CD4-positive, alpha-beta T cell treated with Interferon alpha-2 for 1 hour (primary cell): ENCODE measurements around the gene ANKMY1.
A peak's percentile ranks its signal among the peaks of the same experiment; 100 is the strongest.
"Not testable (repeated sequence)": the region's sequence is repeated elsewhere in the genome, so short reads cannot be mapped to it uniquely, and the experiment has no call there.

Experiments
- DNase-seq, 2 donors: peaks; one replicate each; pipeline ENCODE4 v3.0.0-alpha.2; 2020 to 2022

ANKMY1 gene

DNA sequence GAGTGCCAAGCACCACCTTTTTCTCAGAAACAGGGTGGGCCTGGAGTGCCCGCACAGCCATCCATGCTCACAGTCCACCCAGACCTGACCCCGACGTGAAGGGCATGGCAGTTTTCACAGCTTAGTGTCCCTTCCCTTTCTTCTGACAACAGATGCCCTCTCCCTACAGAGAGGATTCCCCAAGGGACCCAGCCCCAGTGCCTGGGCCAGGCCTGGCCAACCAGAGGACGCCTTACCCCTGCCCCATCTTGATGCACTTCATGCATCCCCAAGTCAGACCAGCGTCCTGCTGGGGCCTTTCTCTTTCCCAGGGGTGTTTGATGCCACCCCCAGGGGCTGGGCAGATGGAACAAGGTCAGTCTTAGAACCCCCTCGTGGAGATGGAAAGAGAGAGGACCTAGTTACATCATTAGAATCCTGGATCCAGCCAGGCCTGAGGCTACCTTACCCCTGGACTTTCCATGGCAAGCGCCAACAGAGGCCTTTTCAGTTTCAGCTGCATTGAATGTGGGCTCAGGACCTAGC is 3.8 kb downstream of the ANKMY1 start:
- no peak for DNase-seq

DNA sequence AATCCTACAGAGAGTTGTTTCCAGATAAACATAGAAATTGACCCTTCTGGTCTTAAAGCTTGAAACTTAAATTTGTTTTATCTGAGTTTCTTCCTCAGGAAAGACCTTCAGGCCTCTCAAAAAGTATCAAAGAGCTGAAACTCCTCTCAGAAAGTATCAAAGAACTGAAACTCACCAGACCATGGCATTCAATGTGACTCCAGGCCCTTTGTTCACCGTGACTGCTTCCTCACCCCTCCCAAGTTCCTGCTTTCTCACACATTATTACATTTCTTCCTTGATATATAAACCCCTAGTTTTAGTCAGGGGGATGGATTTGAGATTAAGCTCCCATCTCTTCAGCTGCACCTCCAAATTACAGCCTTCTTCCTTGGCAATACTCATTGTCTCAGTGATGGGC is 6.0 kb downstream of the ANKMY1 start:
- no peak for DNase-seq

DNA sequence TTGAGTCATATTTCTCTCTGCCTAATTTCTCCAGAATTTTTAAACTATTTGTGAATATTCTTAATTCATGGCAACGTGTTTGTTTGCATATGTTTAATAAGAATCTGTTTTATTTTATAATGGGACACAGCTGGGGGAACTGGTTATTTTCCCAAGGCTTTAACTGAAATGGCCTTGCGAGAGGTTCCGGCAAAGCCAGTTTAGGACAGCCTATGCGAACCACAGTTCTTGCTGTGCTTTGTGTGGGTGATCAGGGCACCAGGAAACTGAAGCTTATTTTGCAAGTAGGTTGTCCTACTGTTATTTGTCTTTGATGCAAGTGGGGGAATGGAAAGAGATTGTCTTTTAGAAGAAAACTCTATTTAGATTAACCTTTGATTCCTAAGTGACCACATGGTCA is 6.5 kb downstream of the ANKMY1 start:
- DNase-seq: no peak

DNA sequence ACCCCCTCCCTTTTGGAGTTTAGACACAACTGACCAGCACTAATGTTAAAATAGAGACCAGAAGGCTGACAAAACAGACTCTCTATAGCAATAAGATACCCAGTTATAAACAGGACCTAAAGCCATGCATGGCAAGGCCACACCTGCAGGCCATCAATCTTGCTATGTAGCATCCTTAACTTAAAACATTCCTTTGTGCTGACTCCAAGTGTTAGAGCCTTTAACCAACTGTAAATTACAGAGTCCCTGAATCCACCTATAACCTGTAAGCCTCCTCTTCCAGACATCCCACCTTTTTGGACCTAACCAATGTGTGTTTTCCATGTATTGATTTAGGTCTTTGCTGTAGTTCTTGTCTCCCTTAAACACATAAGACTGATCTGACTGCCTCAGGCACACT is 17.9 kb downstream of the ANKMY1 start:
- DNase-seq: no peak

DNA sequence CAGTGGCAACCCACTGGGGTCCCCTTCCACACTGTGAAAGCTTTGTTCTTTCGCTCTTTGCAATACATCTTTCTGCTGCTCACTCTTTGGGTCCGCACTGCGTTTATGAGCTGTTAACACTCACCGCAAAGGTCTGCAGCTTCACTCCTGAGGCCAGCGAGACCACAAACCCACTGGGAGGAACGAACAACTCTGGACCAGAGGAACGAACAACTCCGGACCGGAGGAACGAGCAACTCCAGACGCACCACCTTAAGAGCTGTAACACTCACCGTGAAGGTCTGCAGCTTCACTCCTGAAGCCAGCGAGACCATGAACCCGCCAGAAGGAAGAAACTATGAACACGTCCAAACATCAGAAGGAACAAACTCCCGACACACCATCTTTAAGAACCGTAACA is 18.7 kb downstream of the ANKMY1 start:
- not testable (repeated sequence) for DNase-seq

DNA sequence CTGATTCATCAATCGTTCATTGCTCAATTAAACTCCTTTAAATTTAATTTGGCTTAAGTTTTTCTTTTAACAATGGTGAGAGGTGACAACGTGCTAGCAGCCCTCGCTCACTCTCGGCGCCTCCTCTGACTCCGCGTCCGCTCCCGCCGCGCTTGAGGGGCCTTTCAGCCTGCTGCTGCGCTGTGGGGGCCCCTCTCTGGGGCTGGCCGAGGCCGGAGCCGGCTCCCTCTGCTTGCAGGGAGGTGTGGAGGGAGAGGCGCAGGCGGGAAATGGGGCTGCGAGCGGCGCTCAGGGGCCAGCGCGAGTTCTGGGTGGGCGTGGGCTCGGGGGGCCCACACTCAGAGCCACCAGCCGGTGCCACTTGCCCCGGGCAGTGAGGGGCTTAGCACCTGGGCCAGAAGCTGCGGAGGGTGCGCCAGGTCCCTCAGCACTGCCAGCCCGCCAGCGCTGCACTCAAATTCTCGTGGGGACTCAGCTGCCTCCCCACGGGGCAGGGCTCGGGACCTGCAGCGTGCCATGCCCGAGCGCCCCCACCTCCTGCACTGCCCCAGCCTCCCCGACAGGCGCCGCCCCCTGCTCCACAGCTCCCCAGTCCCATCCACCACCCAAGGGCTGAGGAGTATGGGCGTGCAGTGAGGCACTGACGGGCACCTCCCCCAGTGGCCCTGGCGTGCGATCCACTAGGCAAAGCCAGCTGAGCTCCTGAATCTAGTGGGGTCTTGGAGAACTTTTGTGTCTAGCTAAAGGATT is 19.6 kb downstream of the ANKMY1 start:
- no peak for DNase-seq

DNA sequence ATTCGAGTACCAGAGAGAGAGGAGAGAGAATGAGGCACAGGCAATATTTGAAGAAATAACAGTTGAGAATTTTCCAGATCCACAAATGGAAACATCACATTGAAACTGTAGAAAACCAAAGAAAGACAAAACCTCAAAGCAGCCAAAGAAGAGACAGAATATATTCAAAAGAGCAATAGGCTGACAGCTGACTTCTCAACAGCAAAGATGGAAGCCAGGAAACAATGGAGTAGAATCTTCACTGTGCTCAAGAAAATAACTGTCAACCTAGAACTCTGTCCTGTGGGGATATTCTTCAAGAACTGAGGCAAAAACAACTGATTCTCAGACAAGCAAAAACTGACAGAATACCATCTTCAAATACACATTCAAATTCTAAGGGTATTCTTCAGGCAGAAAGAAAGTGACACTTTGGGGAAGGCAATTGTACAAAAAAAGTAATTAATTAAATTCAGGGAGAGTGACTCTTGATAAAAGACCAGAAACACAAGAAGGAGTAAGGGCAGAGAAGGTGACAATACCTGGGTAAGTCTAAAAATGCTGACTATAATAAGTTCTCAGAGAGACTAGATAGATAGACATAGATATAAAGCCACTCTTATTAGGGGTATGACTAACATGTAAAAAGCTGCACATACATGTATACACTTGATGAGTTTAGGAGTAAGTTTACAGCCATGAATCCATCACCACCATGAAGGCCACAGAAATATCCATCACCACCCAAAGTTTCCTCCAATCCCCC is 25.6 kb downstream of the ANKMY1 start:
- no peak for DNase-seq

DNA sequence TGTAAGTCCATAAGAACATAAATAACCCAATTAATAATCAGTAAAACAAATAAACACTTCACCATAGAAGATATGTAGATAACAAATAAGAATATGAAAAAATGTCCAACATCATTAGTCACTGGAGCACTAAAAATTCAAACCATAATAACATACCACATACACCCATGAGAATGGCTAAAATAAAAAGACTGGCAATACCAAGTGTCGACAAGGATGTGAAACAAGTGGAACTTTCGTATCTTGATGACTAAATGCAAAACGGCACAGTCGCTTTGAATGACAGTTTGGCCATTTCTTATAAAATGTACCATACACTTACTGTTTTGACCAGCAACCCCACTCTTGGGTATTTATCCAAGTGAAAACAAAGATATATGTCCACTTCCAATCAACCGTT is 26.8 kb downstream of the ANKMY1 start:
- no peak for DNase-seq

DNA sequence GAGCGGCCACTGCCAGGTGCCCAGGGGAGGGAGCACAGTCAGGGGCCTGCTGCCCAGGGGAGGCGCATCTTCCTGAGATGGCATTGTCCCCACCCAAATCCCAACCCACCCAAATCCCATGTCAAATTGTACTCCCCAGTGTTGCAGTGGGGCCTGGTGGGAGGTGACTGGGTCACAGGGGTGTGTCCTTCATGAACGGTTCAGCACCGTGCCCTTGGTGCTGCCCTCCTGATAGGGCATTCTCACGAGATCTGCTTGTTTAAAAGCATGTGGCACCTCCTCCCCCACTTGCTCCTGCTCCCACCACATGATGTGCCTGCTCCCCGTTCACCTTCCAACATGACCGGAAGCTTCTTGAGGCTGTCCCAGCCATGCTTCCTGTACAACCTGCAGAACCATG is 27.6 kb downstream of the ANKMY1 start:
- no peak for DNase-seq

DNA sequence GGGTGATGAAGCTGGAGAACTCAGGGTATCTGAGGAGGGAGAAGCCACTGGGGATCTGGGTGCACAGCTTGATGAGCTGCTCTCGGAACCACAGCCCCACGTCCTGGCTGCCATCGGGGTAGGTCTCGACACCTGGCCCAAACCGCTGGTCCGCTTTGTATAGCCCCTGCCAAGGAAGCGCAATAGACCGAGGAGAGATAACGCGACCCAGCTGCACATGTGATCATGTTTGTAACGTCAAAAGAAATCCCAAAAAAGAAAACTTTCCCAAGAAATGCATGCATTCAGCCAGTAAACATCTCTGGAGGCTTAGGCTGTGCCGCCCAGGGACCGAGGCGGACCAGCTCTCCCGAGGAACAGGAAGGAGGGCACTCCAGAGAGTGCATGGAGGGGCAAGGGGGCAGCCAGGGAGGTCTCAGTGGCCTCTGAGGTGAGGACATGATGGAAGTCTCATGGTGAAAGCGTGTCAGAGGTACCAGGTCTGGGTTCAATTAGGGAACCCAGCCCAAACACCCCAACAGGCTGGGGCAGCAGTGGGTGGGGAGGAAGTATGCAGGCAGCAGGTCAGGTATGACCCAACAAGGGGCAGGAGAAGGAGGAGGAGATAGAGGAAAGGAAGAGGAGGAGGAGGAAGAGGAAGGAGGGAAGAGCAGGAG is 28.3 kb downstream of the ANKMY1 start:
- no peak for DNase-seq

DNA sequence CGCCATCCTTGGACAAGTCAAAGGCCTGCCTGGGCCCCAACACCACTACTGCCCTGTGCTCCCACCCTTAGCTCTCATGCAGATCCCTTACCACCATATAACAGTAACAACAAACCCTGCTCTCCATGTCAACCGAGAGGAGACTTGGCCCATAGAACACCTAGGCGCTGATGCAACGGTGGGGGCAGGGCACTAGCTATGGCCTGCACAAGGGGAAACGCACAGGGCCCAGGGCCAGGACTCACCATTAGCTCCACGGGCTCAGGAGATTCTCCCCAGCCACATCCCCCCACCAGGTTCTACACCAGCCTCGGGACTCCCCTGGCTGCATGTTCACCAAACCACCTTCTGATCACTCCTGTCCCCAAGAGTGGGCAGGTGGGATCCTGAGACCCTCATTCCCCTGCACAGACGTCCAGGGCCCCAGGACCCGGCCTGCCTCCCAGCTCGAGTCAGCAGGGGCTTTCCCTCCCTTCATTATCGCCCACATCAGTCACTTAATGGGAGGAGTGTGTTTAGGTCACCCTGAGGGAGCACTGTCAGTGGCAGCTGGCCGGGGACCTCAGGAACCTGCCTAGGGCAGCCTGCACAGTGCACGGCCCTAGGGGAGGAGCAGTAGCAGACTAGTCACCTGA is 29.3 kb downstream of the ANKMY1 start:
- DNase-seq: no peak

DNA sequence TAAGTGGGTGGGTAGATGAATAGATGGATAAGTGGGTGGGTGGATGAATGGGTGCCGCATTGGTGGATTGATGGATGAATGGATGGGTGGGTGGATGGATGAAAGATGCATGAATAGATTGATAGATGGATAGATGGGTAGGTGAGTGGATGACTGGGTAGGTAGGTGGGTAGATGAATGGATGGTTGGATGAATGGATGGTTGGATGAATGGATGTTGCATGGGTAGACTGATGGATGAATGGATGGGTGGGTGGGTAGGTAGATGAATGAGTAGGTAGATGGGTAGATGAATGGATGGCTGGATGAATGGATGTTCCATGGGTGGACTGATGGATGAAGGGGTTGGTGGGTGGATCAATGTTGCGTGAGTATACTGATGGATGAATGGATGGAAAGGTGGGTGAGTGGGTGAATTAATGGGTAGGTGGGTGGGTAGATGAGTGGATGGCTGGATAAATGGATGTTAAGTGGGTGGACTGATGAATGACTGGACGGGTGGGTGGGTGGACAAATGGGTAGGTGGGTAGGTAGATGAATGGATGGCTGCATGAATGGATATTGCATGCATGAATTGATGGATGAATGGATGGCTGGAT is 30.5 kb downstream of the ANKMY1 start:
- no peak for DNase-seq

DNA sequence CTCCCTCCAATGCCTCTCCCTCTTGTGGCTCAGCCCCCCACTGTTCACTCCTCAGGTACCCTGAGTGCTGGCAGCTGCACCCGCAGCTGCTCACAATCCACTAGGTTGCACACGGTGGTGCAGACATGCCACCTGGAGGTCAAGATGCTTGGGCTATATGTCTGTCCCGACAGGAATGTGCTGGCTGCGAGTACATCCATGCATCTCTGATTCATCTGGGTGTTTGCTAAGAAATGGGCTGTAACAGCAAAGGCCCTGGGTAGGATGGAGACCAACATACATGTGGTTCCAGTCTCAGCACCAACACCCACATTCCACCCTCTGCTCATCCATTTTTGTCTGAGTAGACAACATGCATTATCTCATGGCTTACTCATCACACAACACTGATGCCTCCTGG is 31.3 kb downstream of the ANKMY1 start:
- no peak for DNase-seq

DNA sequence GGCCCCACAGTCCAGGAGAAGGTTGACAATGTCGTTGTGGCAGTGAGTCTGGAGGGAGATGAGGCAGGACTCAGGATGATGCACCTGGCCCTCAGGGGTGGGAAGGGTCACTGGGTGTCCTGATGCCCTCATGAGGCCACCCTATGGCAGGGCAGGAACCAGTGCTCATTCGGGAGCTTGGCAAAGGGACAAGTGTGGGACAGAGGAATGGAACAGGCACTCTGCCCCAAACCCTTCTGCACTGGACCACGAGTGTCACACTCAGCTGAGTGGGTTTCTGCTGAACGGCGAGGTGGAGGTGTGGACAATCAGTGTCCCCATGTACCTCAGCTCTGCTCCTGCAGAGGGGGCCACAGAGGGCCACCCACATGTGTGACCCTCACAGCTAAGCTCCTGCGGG is 32.0 kb downstream of the ANKMY1 start:
- DNase-seq: no peak

DNA sequence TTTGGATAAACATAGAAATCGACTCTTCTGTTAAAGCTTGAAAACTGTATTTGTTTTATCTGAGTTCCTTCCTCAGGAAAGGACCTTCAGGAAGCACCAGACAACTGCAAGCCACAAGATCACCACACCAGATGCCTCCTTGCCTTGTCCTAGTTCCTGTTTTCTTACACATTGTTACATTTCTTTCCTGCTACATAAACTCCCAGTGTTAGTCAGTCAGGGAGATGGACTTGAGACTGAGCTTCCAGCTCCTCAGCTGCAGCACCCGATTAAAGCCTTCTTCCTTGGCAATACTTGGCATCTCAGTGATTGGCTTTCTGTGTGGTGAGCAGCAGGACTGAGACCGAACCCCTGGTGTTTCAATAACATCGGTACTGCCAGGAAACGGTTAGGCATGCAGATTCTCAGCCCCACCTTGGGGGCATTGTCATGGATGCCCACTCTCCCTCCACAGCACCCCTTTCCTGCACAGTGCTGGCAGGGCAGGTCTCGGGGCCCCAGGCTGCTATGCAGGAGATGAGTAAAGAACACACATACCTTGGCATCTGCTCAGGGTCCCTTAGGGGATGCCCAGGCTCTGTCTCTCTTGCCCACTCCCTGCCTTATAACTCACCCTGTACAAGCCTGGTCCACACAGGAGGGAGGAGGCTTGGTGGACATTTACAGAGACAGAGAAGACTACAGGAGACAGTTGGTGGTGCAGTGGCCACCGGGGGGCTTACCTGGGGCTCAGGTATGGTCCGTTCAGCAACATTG is 32.6 kb downstream of the ANKMY1 start:
- DNase-seq: no peak

DNA sequence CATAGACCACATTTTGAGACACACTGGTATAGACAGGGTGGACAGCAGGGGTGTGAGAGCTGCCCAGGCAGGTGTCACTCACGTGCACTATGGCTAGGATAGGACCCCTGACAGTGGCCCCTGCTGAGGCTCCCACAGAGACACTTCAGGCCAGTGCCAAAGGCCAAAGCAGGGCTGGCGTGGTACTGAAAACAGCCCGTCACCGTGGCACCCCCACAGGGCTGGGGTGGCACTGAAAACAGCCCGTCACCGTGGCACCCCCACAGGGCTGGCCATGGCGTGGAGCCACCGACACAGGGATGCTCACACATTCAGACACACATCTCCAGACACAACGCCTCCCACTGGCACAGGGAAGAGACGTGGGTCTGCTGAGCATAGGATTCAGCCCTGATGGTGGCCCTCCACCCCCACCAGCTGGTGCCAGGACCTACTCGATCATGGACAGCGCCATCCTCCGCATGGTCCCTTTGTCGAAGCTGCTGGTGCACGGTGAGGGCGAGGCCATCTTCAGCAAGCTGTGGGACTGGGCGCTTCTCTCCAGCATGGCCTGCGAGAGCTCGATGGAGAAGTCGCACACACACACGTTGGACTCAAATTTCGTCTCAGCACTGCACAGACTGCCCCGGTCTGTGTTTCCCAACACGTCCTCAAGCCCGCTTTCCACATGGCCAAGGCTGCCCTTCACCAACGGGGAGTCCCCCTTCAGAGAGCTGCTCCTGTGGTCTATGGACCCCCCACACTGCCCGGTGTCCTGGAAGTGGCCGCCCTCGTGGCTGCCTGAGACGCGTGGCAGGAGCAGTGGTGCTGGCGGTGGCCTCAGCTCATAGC is 34.1 kb downstream of the ANKMY1 start:
- DNase-seq: no peak

DNA sequence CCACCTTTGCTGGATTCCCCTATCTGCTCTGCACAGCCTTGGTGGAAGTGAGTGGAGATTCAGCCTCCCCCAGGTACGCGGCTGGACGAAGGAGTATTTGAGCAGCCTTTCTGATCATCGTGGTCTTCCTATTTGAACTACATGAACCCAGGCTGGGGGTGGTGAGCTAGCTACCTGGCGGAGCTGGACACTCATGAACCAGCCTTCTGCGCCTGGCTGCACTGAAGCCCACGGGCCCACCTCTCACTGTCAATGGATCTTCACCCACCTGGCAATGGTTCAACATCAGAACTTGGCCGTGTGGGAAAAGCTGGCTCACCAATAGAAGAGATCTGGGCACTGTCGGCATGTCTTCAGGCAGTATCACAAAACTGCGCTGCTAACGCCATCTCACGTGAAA is 35.4 kb downstream of the ANKMY1 start:
- DNase-seq: no peak

DNA sequence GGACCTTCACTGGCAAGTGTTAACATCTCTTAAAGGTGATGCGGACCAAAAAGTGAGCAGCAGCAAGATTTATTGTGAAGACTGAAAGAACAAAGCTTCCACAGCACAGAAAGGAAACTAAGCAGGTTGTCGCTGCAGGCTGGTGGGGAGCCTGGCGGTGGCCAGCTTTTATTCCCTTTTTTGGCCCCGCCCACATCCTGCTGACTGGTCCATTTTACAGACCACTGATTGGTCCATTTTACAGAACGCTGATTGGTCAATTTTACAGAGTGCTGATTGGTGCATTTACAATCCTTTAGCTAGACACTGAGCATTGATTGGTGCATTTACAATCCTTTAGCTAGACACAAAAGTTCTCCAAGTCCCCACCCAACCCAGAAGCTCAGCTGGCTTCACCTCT is 35.9 kb downstream of the ANKMY1 start:
- peak in 1 of 2 donors; percentile 9 for DNase-seq

DNA sequence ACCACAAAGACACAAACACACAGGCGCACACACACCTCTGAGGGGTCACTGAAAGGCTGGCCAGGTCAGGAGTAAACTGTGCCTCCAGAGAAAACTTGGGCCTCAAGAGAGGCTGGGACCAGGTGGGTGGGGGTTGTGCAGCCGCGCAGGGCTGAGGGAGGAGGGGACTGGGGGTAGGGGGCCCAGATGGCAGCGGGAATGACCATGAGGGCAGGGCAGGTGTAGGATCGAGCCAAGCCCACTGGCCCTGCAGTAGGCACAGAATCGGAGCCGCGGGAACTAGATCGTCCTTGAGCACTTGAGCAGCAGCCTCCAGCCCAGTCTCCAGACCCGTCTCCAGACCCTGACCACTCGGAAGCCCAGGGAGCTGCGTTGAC is 36.8 kb downstream of the ANKMY1 start:
- no peak for DNase-seq

DNA sequence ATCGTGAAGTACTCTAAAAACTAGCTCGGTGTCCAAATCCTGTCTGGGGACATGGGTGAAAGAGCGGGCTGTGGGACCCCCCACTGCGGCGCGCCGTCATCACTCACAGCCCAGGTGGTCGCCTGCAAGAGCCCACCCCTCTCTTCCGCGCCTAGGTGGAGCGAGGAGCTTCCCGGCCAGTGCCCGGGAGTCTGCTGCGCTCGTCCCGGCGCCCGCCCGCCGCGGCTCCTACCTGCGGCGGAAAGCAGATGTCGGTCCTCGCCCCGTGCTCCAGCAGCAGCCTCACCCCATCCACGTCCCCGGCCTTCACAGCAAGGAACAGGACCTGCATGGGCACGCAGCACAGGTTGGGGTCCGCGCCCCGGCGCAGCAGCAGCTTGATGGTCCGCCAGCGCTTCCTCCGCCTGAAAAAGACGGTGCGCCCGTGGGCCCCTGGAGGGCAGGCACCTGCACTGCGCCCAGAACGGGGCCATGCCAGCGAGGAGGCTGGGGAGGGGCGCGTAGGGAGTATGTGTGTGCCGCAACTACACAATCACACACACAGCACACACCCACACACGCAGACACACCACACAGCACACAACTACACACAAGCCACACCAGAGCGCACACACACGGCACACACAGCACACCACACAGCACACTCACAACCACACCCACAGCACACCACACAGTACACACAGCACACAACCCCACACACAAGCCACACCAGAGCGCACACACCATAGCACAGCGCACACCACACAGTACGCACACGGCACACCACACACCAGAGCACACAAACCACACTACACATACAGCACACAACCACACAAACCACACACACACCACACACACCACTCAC is 37.4 kb downstream of the ANKMY1 start:
- no peak for DNase-seq
